Endodermal cell (in vitro differentiated cells): ENCODE results near the gene TTBK1. TPM values are rescaled to one million over a fixed set of nuclear protein-coding genes. Genes with fewer than 3 reads are reported as not detected.
A peak's percentile ranks its signal among the peaks of the same experiment; 100 is the strongest.

Experiments used
- DNase-seq: peaks from one replicate; pipeline ENCODE4 v3.0.0-alpha.2; 2017
- H3K27ac ChIP-seq: 2 replicates; pipeline ENCODE4 v1.5.1; 2013; ENCODE audit warnings: mild to moderate bottlenecking, low read depth, low read length, moderate library complexity
- H3K27me3 ChIP-seq: 2 replicates; pipeline ENCODE4 v1.6.1; 2013; ENCODE audit warnings: mild to moderate bottlenecking, low read length, moderate library complexity; ENCODE audit not compliant: insufficient read depth, control insufficient read depth, poor library complexity, severe bottlenecking
- H3K36me3 ChIP-seq: 2 replicates; pipeline ENCODE4 v1.7.0; 2013; ENCODE audit warnings: mild to moderate bottlenecking, low read length, moderate library complexity; ENCODE audit not compliant: control insufficient read depth, insufficient read depth
- H3K4me1 ChIP-seq: one replicate; pipeline ENCODE4 v1.7.0; 2013; ENCODE audit warnings: low read length; ENCODE audit not compliant: control insufficient read depth, insufficient read depth
- H3K4me3 ChIP-seq: 2 replicates; pipeline ENCODE4 v1.5.1; 2013; ENCODE audit warnings: mild to moderate bottlenecking, low read length, moderate library complexity
- H3K9ac ChIP-seq: 2 replicates; pipeline ENCODE4 v1.6.1; 2013; ENCODE audit warnings: mild to moderate bottlenecking, low read length, moderate library complexity; ENCODE audit not compliant: poor library complexity, severe bottlenecking; ENCODE audit errors: extremely low read depth
- H3K9me3 ChIP-seq: 2 replicates; pipeline ENCODE4 v1.6.1; 2013; ENCODE audit warnings: mild to moderate bottlenecking, low read length, moderate library complexity; ENCODE audit not compliant: control insufficient read depth
- H3K27ac Mint-ChIP-seq: 2 replicates; pipeline ENCODE4 v1.8.0; 2020; ENCODE audit warnings: mixed read lengths
- H3K27me3 Mint-ChIP-seq: 2 replicates; pipeline ENCODE4 v1.8.0; 2021; ENCODE audit warnings: mild to moderate bottlenecking, mixed read lengths; ENCODE audit not compliant: insufficient read depth
- H3K36me3 Mint-ChIP-seq: 2 replicates; pipeline ENCODE4 v1.8.0; 2020; ENCODE audit warnings: low read depth, mixed read lengths
- H3K4me1 Mint-ChIP-seq: 2 replicates; pipeline ENCODE4 v1.8.0; 2020; ENCODE audit warnings: mixed read lengths
- H3K4me3 Mint-ChIP-seq: 2 replicates; pipeline ENCODE4 v1.8.0; 2020; ENCODE audit warnings: mild to moderate bottlenecking, moderate library complexity, mixed read lengths
- H3K9me3 Mint-ChIP-seq: 2 replicates; pipeline ENCODE4 v1.8.0; 2020; ENCODE audit warnings: mild to moderate bottlenecking, mixed read lengths
- WGBS, 2 experiments: methylation state at CpG; one replicate each; pipeline versions ENCODE4 v1.1.5 to v1.1.7; 2013; ENCODE audit warnings: missing lambda C conversion rate in 2 of 2, mixed read lengths in 1 of 2; ENCODE audit not compliant: insufficient coverage in 1 of 2, insufficient read length in 1 of 2; 5-methylcytosine and 5-hydroxymethylcytosine counted together
- total RNA-seq, 2 donors: library from RNA; stranded (reverse); fragmentation: NEBNext Ultra II Directional in 1 of 2; extraction: Animal tissue kit (Norgen Biotek cat#: 25700) in 1 of 2; gene quantifications; 2 replicates in 1 of 2; 3 replicates in 1 of 2; pipeline ENCODE4 v1.2.1, GENCODE V29; 2021
- TF ChIP-seq, protein P1 (sequence below): fragments of 200-600 bp; sonication (generic); conservative IDR thresholded peaks from 2 replicates; pipeline ENCODE4 v1.5.0; 2021; ENCODE audit warnings: antibody characterized with exemption, mild to moderate bottlenecking

TTBK1 gene
- total RNA-seq, 2 donors from 2014 or later, result 0.62 TPM

DNA sequence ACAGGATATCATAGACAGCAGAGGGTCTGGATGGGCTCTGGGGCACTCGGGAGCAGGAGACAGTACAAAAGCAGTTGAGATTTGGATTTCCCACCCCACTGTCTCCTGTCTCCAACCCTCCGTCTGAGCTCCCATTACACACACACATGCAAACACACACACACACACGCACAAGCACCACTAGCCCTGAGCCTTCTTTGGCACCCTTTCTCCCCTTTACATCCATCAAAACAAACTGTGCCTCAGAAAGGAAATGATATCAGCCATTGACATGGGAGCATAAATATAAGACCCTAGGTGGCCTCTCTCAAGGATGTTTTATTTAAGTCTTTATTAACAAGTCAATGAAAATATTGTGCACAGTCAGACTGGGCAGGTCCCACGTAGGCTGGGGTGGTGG is 17.5 kb downstream of the TTBK1 start:
- H3K27me3 Mint-ChIP-seq, result peaks cover 1% of the 10 kb centered on the region

DNA sequence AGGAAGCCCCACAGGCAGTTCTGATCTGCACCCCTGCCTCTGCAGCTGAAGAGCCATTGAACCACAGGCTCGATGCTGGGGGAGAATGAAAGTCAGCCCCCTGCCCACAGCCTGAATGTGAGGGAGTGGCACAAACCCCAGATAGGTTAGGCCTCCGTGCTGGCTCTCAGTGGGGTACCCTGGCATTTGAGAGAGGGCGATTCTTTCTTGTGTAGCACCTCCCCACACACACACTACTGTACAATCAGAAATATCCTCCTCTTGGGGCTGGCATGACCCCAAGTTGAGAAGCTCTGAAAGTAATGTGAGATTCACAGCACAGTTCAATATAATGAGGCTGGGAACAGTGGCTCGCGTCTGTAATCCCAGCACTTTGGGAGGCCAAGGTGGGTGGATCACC is 17.9 kb downstream of the TTBK1 start:
- 80 to 93% methylated on average over 1 to 5 of the region's 5 CpGs for WGBS, 2 experiments
- TF ChIP-seq, protein P1, sequence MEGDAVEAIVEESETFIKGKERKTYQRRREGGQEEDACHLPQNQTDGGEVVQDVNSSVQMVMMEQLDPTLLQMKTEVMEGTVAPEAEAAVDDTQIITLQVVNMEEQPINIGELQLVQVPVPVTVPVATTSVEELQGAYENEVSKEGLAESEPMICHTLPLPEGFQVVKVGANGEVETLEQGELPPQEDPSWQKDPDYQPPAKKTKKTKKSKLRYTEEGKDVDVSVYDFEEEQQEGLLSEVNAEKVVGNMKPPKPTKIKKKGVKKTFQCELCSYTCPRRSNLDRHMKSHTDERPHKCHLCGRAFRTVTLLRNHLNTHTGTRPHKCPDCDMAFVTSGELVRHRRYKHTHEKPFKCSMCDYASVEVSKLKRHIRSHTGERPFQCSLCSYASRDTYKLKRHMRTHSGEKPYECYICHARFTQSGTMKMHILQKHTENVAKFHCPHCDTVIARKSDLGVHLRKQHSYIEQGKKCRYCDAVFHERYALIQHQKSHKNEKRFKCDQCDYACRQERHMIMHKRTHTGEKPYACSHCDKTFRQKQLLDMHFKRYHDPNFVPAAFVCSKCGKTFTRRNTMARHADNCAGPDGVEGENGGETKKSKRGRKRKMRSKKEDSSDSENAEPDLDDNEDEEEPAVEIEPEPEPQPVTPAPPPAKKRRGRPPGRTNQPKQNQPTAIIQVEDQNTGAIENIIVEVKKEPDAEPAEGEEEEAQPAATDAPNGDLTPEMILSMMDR, result no peak
- Histone ChIP-seq H3K9ac (no peak overlapping the region), H3K4me3 (no peak overlapping the region), H3K27me3 (no peaks in the 10 kb centered on the region), H3K4me1 (no peaks in the 10 kb centered on the region), H3K36me3 (no peaks in the 10 kb centered on the region), H3K27ac (no peak overlapping the region), H3K9me3 (no peaks in the 10 kb centered on the region)
- no peak overlapping the region for H3K4me3 Mint-ChIP-seq
- H3K4me1 Mint-ChIP-seq, result peaks cover 16% of the 10 kb centered on the region
- no peak overlapping the region for H3K27ac Mint-ChIP-seq
- no peaks in the 10 kb centered on the region for H3K9me3 Mint-ChIP-seq
- DNase-seq, result no peak
- H3K36me3 Mint-ChIP-seq, result no peaks in the 10 kb centered on the region
- peaks cover 1% of the 10 kb centered on the region for H3K27me3 Mint-ChIP-seq

More for the DNA sequence above, 17.5 kb downstream of the TTBK1 start:
- no peak overlapping the region for H3K27ac ChIP-seq
- Mint-ChIP-seq H3K36me3 (no peaks in the 10 kb centered on the region), H3K9me3 (no peaks in the 10 kb centered on the region), H3K27ac (no peak overlapping the region), H3K4me1 (peaks cover 12% of the 10 kb centered on the region), H3K4me3 (no peak overlapping the region)
- H3K36me3 ChIP-seq, result no peaks in the 10 kb centered on the region
- 90 to 92% methylated on average over 2 to 4 of the region's 4 CpGs for WGBS, 2 experiments
- H3K4me1 ChIP-seq, result no peaks in the 10 kb centered on the region
- no peak overlapping the region for H3K4me3 ChIP-seq
- no peaks in the 10 kb centered on the region for H3K27me3 ChIP-seq
- no peaks in the 10 kb centered on the region for H3K9me3 ChIP-seq
- no peak overlapping the region for H3K9ac ChIP-seq
- no peak for DNase-seq
- TF ChIP-seq, protein P1, result no peak

DNA sequence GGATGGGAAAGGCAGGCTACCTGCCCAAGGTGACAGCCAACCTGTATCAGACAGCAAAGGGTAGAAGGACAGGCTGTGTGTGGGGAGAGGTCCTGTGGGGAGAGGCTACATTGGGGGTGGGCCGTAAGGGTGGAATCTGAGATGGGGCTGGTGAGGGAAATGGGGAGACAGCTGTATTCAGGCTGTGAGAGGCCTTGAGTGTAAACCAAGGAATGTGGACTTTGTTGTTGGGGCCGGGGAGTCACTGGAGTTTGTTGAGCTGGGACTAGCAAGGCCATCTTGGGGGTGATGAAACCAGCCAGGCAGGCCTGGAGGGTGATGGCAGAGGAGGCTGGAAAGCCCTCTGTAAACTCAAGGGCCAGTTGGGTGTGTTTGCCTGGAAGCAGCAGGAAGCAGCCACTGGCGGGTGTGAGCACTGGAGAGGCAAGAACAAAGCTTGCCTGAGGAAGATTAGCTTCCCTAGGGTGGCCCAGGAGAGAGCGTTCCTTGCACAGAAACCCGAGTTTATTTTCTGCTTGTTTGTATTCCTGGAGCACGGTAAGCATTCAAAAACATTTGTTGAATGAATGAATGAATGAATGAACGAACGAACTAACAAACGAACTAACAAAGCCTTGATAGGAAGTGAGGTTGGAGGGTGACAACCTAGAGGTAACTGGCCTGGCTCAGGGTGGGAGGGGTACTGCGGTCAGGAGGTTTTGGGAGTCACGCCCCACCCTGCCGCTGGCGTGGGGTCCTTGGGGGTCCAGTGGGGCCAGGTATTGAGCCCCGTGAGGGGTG is 18.9 kb downstream of the TTBK1 start:
- peaks cover 1% of the 10 kb centered on the region for H3K27me3 Mint-ChIP-seq
- Histone ChIP-seq H3K9ac (no peak overlapping the region), H3K27me3 (no peaks in the 10 kb centered on the region), H3K36me3 (no peaks in the 10 kb centered on the region), H3K9me3 (no peaks in the 10 kb centered on the region), H3K27ac (no peak overlapping the region), H3K4me3 (no peak overlapping the region), H3K4me1 (no peaks in the 10 kb centered on the region)
- peak overlapping the region; percentile 59 for H3K27ac Mint-ChIP-seq
- H3K4me3 Mint-ChIP-seq, result no peak overlapping the region
- no peaks in the 10 kb centered on the region for H3K9me3 Mint-ChIP-seq
- DNase-seq, result no peak
- WGBS, 2 experiments, result 87 to 90% methylated on average over 14 of the region's 14 CpGs
- TF ChIP-seq, protein P1, result no peak
- H3K36me3 Mint-ChIP-seq, result no peaks in the 10 kb centered on the region
- peaks cover 22% of the 10 kb centered on the region for H3K4me1 Mint-ChIP-seq
